H9 (cell line): ENCODE measurements around the gene RANBP9. TPM values are rescaled to one million over a fixed set of nuclear protein-coding genes. Genes with fewer than 3 reads are reported as not detected.
A peak's percentile ranks its signal among the peaks of the same experiment; 100 is the strongest.

Experiments used
- DNase-seq: peaks from one replicate; pipeline ENCODE4 v3.0.0-alpha.2; 2017
- H2AFZ ChIP-seq: one replicate; pipeline ENCODE4 v1.6.1; 2013; ENCODE audit warnings: mild to moderate bottlenecking, low read length, control low read depth, moderate library complexity
- H2AK5ac ChIP-seq: 2 replicates; pipeline ENCODE4 v1.6.1; 2013; ENCODE audit warnings: low read length, control low read depth, mixed read lengths; ENCODE audit not compliant: insufficient read length
- H2BK120ac ChIP-seq: one replicate; pipeline ENCODE4 v1.6.1; 2013; ENCODE audit warnings: low read depth, mild to moderate bottlenecking, low read length, control low read depth, inconsistent platforms; ENCODE audit not compliant: poor library complexity, severe bottlenecking
- H2BK12ac ChIP-seq: 2 replicates; pipeline ENCODE4 v1.6.1; 2013; ENCODE audit warnings: low read length, control low read depth, mixed read lengths, low read depth; ENCODE audit not compliant: insufficient read length
- H2BK15ac ChIP-seq: 2 replicates; pipeline ENCODE4 v1.6.1; 2013; ENCODE audit warnings: low read depth, low read length, control low read depth
- H2BK20ac ChIP-seq: one replicate; pipeline ENCODE4 v1.6.1; 2013; ENCODE audit warnings: low read depth, mild to moderate bottlenecking, low read length, control low read depth, inconsistent platforms; ENCODE audit not compliant: poor library complexity, severe bottlenecking
- H2BK5ac ChIP-seq: 2 replicates; pipeline ENCODE4 v1.6.1; 2013; ENCODE audit warnings: low read length, control low read depth, mixed read lengths; ENCODE audit not compliant: insufficient read length
- H3K14ac ChIP-seq: 2 replicates; pipeline ENCODE4 v1.6.1; 2013; ENCODE audit warnings: low read length, control low read depth; ENCODE audit not compliant: insufficient read depth
- H3K18ac ChIP-seq: 2 replicates; pipeline ENCODE4 v1.6.1; 2013; ENCODE audit warnings: low read depth, mild to moderate bottlenecking, mixed read lengths, low read length, control low read depth; ENCODE audit not compliant: insufficient read length
- H3K23ac ChIP-seq: 2 replicates; pipeline ENCODE4 v1.6.1; 2013; ENCODE audit warnings: low read length, control low read depth, mixed read lengths, low read depth; ENCODE audit not compliant: insufficient read length
- H3K23me2 ChIP-seq: 2 replicates; pipeline ENCODE4 v1.6.1; 2013; ENCODE audit warnings: low read depth, mild to moderate bottlenecking, mixed read lengths, low read length, control low read depth; ENCODE audit not compliant: insufficient read length, poor library complexity, severe bottlenecking
- H3K27ac ChIP-seq: 2 replicates; pipeline ENCODE4 v1.5.1; 2013; ENCODE audit warnings: low read length, control low read depth, mixed read lengths, low read depth; ENCODE audit not compliant: insufficient read length
- H3K27me3 ChIP-seq: 2 replicates; pipeline ENCODE4 v1.6.1; 2013; ENCODE audit warnings: low read length, control low read depth, inconsistent platforms; ENCODE audit not compliant: insufficient read depth
- H3K4ac ChIP-seq: 2 replicates; pipeline ENCODE4 v1.6.1; 2013; ENCODE audit warnings: low read depth, mild to moderate bottlenecking, control low read depth, inconsistent platforms, low read length, moderate library complexity
- H3K4me1 ChIP-seq: 2 replicates; pipeline ENCODE4 v1.6.1; 2013; ENCODE audit warnings: low read length, control low read depth, inconsistent platforms; ENCODE audit not compliant: insufficient read depth
- H3K4me2 ChIP-seq: 2 replicates; pipeline ENCODE4 v1.6.1; 2013; ENCODE audit warnings: low read length, control low read depth, mixed read lengths; ENCODE audit not compliant: insufficient read length, insufficient read depth
- H3K56ac ChIP-seq: 2 replicates; pipeline ENCODE4 v1.6.1; 2013; ENCODE audit warnings: low read depth, mild to moderate bottlenecking, mixed read lengths, low read length, control low read depth; ENCODE audit not compliant: insufficient read length
- H3K79me1 ChIP-seq: 2 replicates; pipeline ENCODE4 v1.6.1; 2013; ENCODE audit warnings: low read depth, mild to moderate bottlenecking, moderate library complexity, low read length, control low read depth, inconsistent platforms; ENCODE audit not compliant: insufficient read depth, poor library complexity, severe bottlenecking
- H3K79me2 ChIP-seq: 2 replicates; pipeline ENCODE4 v1.6.1; 2013; ENCODE audit warnings: low read length, control low read depth, inconsistent platforms; ENCODE audit not compliant: insufficient read depth
- H3K9ac ChIP-seq: 2 replicates; pipeline ENCODE4 v1.6.1; 2013; ENCODE audit warnings: low read length, control low read depth, mixed read lengths; ENCODE audit not compliant: insufficient read length; ENCODE audit errors: extremely low read depth
- H3K9me3 ChIP-seq: one replicate; pipeline ENCODE4 v1.6.1; 2013; ENCODE audit warnings: low read depth, low read length, inconsistent platforms; ENCODE audit not compliant: control insufficient read depth
- H3T11ph ChIP-seq: one replicate; pipeline ENCODE4 v1.6.1; 2013; ENCODE audit warnings: mild to moderate bottlenecking, low read length, control low read depth, inconsistent platforms
- H4K20me1 ChIP-seq: one replicate; pipeline ENCODE4 v1.6.1; 2013; ENCODE audit not compliant: control insufficient read depth, insufficient read length, insufficient read depth
- H4K5ac ChIP-seq: 2 replicates; pipeline ENCODE4 v1.6.1; 2013; ENCODE audit warnings: low read depth, mild to moderate bottlenecking, mixed read lengths, low read length, control low read depth; ENCODE audit not compliant: insufficient read length
- H4K8ac ChIP-seq: replicated peaks from 2 replicates; pipeline ENCODE4 v1.6.1; 2013; ENCODE audit warnings: low read length, control low read depth, mixed read lengths, low read depth; ENCODE audit not compliant: insufficient read length
- H4K91ac ChIP-seq: 2 replicates; pipeline ENCODE4 v1.6.1; 2013; ENCODE audit warnings: low read depth, mild to moderate bottlenecking, moderate library complexity, mixed read lengths, low read length, control low read depth; ENCODE audit not compliant: insufficient read length
- H3K27ac Mint-ChIP-seq, 3 experiments: 2 replicates in 2 of 3; 3 replicates in 1 of 3; pipeline ENCODE4 v1.8.0; 2020 to 2021; ENCODE audit warnings: mixed read lengths in 3 of 3, mild to moderate bottlenecking in 1 of 3, moderate library complexity in 1 of 3
- H3K27me3 Mint-ChIP-seq: 2 replicates; pipeline ENCODE4 v1.8.0; 2021; ENCODE audit warnings: low read depth, mild to moderate bottlenecking, moderate library complexity, mixed read lengths
- H3K36me3 Mint-ChIP-seq, 3 experiments: 2 replicates in 2 of 3; 3 replicates in 1 of 3; pipeline ENCODE4 v1.8.0; 2020 to 2021; ENCODE audit warnings: low read depth in 3 of 3, mixed read lengths in 3 of 3; ENCODE audit not compliant: insufficient read depth in 1 of 3
- H3K4me1 Mint-ChIP-seq, 2 experiments: 2 replicates each; pipeline ENCODE4 v1.8.0; 2020; ENCODE audit warnings: mixed read lengths in 2 of 2
- H3K4me3 Mint-ChIP-seq, 2 experiments: 2 replicates in 1 of 2; 3 replicates in 1 of 2; pipeline ENCODE4 v1.8.0; 2020 to 2021; ENCODE audit warnings: mild to moderate bottlenecking in 2 of 2, mixed read lengths in 2 of 2, moderate library complexity in 1 of 2
- H3K9me3 Mint-ChIP-seq, 2 experiments: 2 replicates in 1 of 2; 3 replicates in 1 of 2; pipeline ENCODE4 v1.8.0; 2020; ENCODE audit warnings: mild to moderate bottlenecking in 2 of 2, mixed read lengths in 2 of 2, moderate library complexity in 1 of 2
- CTCF ChIP-seq: fragments of 200-600 bp; sonication (generic); conservative IDR thresholded peaks from 3 replicates; pipeline ENCODE4 v1.8.0; 2021; ENCODE audit warnings: antibody characterized with exemption, mild to moderate bottlenecking
- WGBS: extraction: QIAGEN DNeasy Blood & Tissue Kit; methylation state at CpG from one replicate; pipeline ENCODE4 v1.1.7; 2013; ENCODE audit warnings: missing lambda C conversion rate, low lambda C conversion rate, mixed read lengths; ENCODE audit not compliant: insufficient read length; ENCODE audit errors: extremely low coverage; 5-methylcytosine and 5-hydroxymethylcytosine counted together
- total RNA-seq: library from RNA; stranded (reverse); gene quantifications from 2 replicates; pipeline ENCODE4 v1.2.1, GENCODE V29; 2021

RANBP9 gene
- total RNA-seq, 1 experiment from 2014 or later: 37.2 TPM

- Histone ChIP-seq H4K20me1 (no peaks in the 10 kb centered on the region), H3T11ph (no peak overlapping the region), H3K9ac (no peak overlapping the region), H2BK15ac (no peak overlapping the region), H3K23me2 (no peaks in the 10 kb centered on the region), H3K9me3 (no peaks in the 10 kb centered on the region), H4K5ac (no peak overlapping the region), H3K79me1 (no peaks in the 10 kb centered on the region), H3K14ac (no peak overlapping the region), H3K56ac (no peak overlapping the region), H2BK120ac (no peak overlapping the region), H2BK20ac (no peak overlapping the region), H3K27ac (no peak overlapping the region), H3K79me2 (peaks cover 3% of the 10 kb centered on the region; the same call in 1 of the 2 replicates), H4K91ac (no peak overlapping the region), H2BK5ac (no peak overlapping the region), H3K4ac (no peak overlapping the region), H2AK5ac (no peak overlapping the region), H3K23ac (no peak overlapping the region), H3K18ac (no peak overlapping the region), H3K4me1 (no peaks in the 10 kb centered on the region), H2BK12ac (no peak overlapping the region), H3K4me2 (no peak overlapping the region), H4K8ac (no peak overlapping the region), H2AFZ (no peak overlapping the region), H3K27me3 (no peaks in the 10 kb centered on the region)
- Mint-ChIP-seq H3K4me3 (no peak overlapping the region), H3K4me1 (peaks cover 25 to 26% of the 10 kb centered on the region in 2 experiments), H3K9me3 (no peaks in the 10 kb centered on the region), H3K36me3 (peaks cover 2 to 24% (median 10%) of the 10 kb centered on the region in 3 experiments; a peak in 5 of 7 replicates), H3K27me3 (no peaks in the 10 kb centered on the region), H3K27ac (peak overlapping the region in 1 of 3 experiments; percentile 21; a peak in 1 of 7 replicates)
- no peak for DNase-seq
- no peak for TF ChIP-seq CTCF
- no CpG with 5 or more reads among the region's 1 CpG for WGBS
Measured at GRCh38 chr6:13695252-13695651, 16.4 kb downstream of the RANBP9 start.
